Astrocyte of the spinal cord (primary cell): Measurements from ENCODE around the gene INHBB.

Experiments used
- DNase-seq: peaks from one replicate; pipeline ENCODE4 v3.0.0; 2011; ENCODE audit warnings: low read depth, low spot score
- H3K4me3 ChIP-seq: 2 replicates; pipeline ENCODE4 v1.5.1; 2011; ENCODE audit warnings: low read depth, mild to moderate bottlenecking, low read length, moderate library complexity
- CTCF ChIP-seq: IDR thresholded peaks from 2 replicates; pipeline ENCODE4 v1.5.1; 2012; ENCODE audit warnings: low read depth, mild to moderate bottlenecking, low read length, inconsistent platforms
- in situ Hi-C: cut with HindIII; loops from 2 replicates; pipeline ENCODE4 v1.10.0; 2017; ENCODE audit warnings: low sequenced_read_pairs

Gene INHBB

GRCh38 chr2:120392923-120393322, 47.0 kb downstream of the INHBB start:
- no peak for TF ChIP-seq CTCF
- DNase-seq = no peak
- in situ Hi-C loops = no loop called here
- no peak overlapping the region for H3K4me3 ChIP-seq

GRCh38 chr2:120393456-120393855, 47.5 kb downstream of the INHBB start:
- in situ Hi-C loops = no loop called here
- DNase-seq = no peak
- TF ChIP-seq CTCF = no peak
- no peak overlapping the region for H3K4me3 ChIP-seq

- TF ChIP-seq CTCF = no peak
- H3K4me3 ChIP-seq = no peak overlapping the region
- DNase-seq = no peak
- in situ Hi-C loops = no loop called here
Observed at GRCh38 chr2:120394764-120395163, 48.8 kb downstream of the INHBB start.

GRCh38 chr2:120395221-120396012, 49.5 kb downstream of the INHBB start:
- in situ Hi-C loops = no loop called here
- H3K4me3 ChIP-seq = no peak overlapping the region
- no peak for DNase-seq
- TF ChIP-seq CTCF = no peak

- no peak for DNase-seq
- no peak overlapping the region for H3K4me3 ChIP-seq
- TF ChIP-seq CTCF = no peak
- in situ Hi-C loops = no loop called here
Observed at GRCh38 chr2:120396013-120396860, 50.3 kb downstream of the INHBB start.

GRCh38 chr2:120396861-120397811, 51.2 kb downstream of the INHBB start:
- in situ Hi-C loops = no loop called here
- H3K4me3 ChIP-seq = no peak overlapping the region
- TF ChIP-seq CTCF = no peak
- no peak for DNase-seq
